HUDEP-2 (cell line): ENCODE data around the gene KCNAB1.
"Not testable (repeated sequence)": the region's sequence is repeated elsewhere in the genome, so short reads cannot be mapped to it uniquely, and the experiment has no call there.

ENCODE experiments used
- DNase-seq, 76 experiments: peaks; one replicate each; lab custom pipeline; 2025; ENCODE audit not compliant: unreplicated experiment in 76 of 76; lab: John Stamatoyannopoulos, UW

KCNAB1 gene

DNA sequence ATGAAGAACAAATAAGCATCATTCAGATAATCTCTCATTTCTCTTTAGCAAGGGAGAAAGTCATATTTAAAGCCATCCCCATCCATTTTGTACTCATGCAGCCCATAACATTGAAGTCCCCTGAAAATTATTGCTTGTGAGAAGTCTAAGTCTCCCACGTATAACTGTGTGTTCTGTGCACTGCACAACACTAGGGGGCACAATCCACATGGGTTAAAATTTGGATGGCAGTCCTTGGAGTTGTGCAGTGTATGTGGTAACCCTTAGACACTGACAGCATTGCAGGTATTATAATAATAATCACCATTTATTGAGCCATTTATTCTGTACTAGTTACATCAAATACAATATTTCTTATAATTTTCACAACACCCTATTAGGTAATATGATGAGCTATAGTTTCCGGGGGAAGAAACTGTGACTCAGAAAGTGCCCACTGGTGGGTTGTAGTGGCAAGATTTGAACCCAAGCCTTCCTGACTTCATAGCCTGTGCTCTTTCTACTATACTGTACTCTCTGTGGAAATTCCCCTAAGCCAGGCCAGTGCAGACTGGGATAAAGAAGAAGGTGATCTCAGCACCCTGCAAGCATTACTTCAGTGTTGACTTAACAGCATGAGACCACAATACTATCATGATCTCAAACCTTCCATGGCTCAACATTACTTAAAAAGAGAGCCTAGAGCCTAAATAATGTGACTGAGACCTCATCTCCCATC, 15.7 kb downstream of the KCNAB1 start:
- peak in 1 of 76 experiments; percentile 1 for DNase-seq

DNA sequence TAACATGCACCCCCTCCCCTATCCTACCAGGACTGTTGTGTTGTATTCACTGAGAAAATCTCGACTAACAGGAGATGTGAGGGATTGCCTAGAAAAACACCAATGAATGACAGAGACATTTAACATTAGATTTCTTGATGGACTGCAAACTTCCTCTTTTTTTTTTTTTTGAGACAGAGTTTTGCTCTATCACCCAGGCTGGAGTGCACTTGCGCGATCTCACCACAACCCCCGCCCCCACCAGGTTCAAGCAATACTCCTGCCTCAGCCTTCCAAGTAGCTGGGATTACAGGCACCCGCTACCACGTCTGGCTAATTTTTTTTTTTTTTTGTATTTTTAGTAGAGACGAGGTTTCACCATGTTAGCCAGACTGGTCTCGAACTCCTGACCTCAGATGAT, 17.0 kb downstream of the KCNAB1 start:
- not testable (repeated sequence) for DNase-seq

DNA sequence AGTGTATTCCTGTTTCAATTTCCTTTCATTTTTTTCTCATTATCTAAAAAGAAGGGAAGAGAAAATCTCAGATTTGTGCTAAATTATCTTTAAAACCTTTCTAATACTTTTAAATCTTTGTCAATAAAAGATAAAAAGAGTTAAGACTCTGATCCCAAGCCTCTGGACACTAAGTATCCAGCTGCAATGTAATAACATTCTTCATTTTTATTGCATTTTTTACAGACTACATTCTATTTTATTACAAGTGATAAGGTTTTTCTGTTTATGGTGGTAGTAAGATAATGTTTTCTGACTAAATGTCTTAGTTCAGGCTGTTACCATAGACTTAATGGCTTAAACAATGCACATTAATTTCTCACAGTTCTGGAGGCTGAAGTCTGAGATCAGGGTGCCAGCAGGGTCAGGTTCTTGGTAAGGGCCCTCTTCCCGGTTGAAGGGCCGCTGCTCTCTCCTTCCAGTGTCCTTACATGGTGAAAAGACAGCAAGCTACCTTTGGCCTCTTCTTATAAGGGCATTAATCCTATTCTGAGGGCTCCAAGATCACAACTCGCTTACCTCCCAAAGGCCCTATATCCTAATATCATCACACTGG, 19.7 kb downstream of the KCNAB1 start:
- no peak for DNase-seq

DNA sequence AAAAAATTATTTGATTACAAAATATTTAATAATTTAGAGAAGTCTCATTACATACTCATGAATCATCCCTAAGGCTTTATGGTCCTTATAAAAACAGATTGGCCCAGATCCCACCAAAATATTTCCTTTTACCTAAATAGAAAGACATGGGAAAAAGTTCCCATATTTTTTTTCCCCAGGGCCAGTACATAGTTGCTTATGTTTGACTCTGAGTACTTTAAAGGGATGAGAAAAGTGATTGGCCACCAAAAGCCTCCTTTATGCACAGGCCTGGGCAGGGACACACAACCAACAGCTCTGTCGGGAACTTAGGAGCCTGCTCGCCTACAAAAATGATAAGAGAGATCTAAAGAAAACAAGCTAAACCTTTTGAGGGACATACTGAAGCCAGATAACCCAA, 22.3 kb downstream of the KCNAB1 start:
- DNase-seq, result no peak

- no peak for DNase-seq
These were observed 22.8 kb downstream of the KCNAB1 start for GRCh38 chr3:156143136-156143535.

DNA sequence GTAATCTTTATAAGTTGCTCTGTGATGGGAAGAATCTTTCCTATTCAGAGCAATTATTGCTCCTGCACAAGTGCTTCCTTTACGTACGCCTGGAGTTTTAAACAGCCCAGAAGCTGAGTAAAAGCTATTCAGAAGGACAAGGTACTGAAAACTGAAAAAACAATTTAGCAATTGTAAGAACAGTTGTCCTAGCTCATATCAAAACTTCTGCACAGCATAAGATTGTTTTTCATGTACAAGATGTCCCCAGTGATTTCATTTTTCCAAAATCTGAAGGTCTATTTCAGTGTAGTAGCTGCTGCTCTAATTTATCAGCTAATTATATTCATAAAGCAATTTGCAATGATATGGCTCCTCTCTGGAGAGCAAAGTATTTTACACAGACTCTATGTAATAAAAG, 23.7 kb downstream of the KCNAB1 start:
- DNase-seq, result no peak

DNA sequence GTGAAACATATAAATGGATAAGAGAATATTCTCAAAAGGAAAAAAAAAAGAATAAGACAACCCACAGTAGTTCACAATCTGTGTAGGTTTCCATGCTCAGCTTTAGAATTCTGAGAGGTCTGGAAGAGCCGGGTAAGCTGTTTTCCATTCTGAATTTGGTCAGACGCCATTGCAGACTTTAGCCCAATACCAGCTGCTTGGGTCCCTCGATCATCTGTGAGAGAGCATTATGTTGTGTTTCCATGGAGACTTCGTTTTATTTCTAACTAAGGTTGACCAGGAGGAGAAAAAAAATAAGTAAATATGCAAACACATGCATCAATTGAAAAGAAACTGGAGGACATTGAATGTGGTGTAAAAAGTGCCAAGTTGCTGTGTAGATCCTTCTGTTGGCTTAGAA, 25.5 kb downstream of the KCNAB1 start:
- no peak for DNase-seq

- no peak for DNase-seq
These were observed 28.1 kb downstream of the KCNAB1 start for GRCh38 chr3:156148345-156148945.

- peak in 7 of 76 experiments; percentile 5 to 26 (median 9) for DNase-seq
These were observed 28.6 kb downstream of the KCNAB1 start for GRCh38 chr3:156148946-156149381.

DNA sequence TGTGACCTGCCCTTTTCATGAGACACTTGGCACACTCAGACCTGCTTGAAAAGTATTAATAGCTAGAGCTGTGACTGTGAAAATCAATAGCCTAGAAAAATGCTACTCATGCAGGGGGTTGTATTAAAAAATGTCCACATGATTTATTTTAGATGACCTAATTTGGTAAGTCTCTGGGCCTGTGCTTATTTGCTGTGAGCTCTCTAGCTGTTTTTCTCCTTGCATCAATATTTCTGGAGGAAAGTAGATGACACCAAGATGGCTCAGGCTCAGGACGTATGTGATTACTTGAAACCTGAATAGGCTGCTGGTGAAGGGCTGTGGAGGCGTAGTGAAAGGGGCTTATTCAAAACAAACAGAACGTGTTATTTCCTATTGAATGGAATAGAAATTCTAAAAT, 29.5 kb downstream of the KCNAB1 start:
- DNase-seq, result no peak

GRCh38 chr3:156150434-156151066, 30.2 kb downstream of the KCNAB1 start:
- peak in 18 of 76 experiments; percentile 0 to 30 (median 8) for DNase-seq

DNA sequence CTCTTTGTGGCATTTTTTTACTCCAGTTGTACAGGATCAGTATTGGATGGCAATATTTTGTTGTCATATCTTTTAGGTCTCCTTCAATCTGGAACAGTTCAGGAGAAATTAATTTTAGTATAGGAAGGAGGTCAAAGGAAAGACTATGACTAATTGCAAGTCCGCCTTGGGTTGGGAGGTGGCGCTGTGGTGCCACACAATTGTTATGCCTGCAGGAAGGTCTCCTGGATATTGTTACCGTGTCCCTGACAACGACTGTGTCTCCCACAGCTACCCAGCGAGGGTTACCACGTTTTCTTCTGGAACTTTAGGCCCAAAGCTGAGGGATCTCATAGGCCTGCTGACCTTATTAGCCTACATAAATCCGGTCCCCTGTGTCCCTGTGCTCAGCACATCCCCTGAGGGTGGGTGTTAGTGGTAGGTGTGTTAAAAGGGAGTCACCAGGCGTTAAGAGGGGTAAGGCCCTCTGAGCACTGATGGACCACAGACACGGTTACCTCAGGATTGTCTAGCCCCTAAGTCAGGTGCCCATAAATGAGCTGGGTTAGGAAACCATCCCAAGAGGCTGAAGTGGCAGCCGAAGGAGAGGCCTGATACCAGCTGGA, 31.5 kb downstream of the KCNAB1 start:
- peak in 37 of 76 experiments; percentile 3 to 47 (median 16) for DNase-seq

GRCh38 chr3:156158656-156159295, 38.4 kb downstream of the KCNAB1 start:
- no peak for DNase-seq

DNA sequence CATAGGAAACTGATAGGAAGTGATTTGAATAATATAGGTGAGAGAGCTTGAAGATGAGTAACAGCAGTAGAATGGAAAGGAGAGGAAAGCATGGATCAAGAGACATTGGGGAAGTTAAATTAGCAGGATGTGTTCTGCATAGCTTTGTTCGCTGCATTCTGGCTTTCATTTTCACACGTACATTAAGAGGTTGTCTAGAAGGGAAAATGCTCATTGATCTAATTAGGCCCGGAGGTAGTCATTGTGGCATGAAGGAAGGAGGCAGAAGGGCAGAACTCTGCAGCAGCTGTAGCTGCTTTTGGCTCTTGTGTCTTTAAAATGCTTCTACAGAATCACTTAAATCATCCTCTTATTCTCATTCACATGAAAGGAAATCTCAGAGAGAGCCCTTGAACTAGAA, 40.3 kb downstream of the KCNAB1 start:
- no peak for DNase-seq

GRCh38 chr3:156161172-156161571, 40.8 kb downstream of the KCNAB1 start:
- DNase-seq, result no peak

DNA sequence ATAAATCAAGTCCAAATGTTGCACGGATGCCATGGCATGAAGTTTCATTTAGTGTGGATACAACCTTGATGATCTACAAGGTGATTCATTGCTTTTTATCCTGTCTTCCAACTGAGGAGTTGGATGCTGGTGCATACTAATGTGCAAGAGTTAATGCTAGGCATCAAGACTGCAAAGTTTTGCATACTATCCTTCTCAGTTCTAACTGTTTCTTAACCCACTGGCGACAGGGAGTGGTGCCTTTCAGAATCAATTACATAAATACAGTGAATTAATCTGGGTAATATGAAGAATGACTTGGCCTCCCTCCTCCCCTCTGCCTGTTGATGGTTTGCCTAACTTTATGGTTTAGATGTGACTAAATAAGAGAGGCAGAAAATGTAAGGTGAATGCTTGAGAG, 43.5 kb downstream of the KCNAB1 start:
- DNase-seq, result no peak

GRCh38 chr3:156166808-156167207, 46.4 kb downstream of the KCNAB1 start:
- DNase-seq, result no peak

DNA sequence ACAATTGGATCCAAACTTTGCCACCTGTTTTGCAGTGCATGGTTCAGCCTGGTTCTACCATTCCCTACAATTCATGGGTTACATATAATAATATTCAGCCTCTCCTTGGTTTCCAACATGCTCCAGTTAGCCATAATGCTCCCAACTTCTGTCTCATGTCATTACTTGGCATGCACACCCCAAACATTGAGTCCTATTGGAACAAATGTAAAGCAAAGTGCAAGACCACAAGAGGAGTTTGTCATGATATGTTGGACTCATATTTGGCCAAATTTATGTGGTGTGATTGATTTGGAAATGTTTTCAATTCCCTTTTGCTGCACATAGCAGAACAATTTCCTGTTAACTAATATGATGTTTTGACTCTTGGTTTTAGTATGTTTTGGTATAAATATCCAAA, 50.2 kb downstream of the KCNAB1 start:
- no peak for DNase-seq

DNA sequence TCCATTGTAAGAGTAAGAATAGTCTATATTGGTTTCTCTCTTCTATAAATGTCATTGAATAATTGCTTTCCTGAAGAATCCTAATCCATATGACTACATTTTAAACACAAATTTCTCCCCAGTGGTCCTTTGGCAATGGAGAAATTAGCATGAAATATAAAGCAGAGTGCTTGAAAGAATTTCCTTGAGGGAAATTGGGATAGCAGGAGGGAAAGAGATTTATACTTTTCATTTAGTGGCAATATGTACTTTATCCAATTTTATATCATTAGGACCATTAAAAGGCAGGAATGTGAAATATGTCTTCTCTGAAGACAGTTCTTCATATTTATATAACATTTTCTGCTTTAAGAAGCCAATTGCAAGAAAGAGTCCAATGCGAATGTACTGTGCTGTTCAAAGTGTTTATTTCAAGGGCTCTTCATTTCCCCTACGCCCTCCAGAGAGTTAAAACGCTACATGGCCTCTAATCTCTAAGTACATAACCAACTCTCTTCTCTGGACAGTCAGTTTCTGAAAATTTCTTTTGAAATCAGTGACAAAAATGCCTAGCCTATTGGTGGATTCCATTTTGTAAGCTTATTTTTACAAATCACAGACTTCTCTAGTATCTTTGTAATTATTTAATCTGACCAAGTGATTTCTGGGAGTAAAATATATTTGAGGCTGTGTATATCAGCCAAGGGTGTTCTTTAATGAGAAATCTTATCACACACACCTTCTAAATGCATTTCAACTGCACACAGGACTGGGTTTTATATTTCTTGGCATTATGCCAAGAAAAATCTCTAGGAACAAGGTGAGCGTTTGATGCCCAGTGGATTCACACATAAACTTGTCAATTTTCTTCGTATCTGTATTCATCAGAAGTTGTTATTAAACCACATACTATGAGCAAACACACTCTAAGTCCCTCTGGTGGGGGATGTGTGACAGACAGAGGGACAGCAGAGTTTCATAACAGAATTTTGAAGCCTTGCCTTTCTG, 51.2 kb downstream of the KCNAB1 start:
- DNase-seq, result no peak
